CD4-positive, alpha-beta T cell treated with Interleukin-6 for 4 hours (primary cell): ENCODE measurements around the gene TMEM184A.
"Not testable (repeated sequence)": the region's sequence is repeated elsewhere in the genome, so short reads cannot be mapped to it uniquely, and the experiment has no call there.

Source experiments
- DNase-seq: peaks from one replicate; pipeline ENCODE4 v3.0.0-alpha.2; 2020; ENCODE audit warnings: mixed read lengths

The TMEM184A gene

GRCh38 chr7:1520539-1521234, 35.3 kb downstream of the TMEM184A start:
- no peak for DNase-seq

GRCh38 chr7:1519322-1519922, 36.6 kb downstream of the TMEM184A start:
- DNase-seq: not testable (repeated sequence)

- DNase-seq: no peak
Observed at GRCh38 chr7:1516586-1517251, 39.3 kb downstream of the TMEM184A start.

GRCh38 chr7:1515509-1515967, 40.5 kb downstream of the TMEM184A start:
- not testable (repeated sequence) for DNase-seq

GRCh38 chr7:1514995-1515401, 41.0 kb downstream of the TMEM184A start:
- no peak for DNase-seq

GRCh38 chr7:1514407-1514806, 41.6 kb downstream of the TMEM184A start:
- DNase-seq: no peak

GRCh38 chr7:1513657-1514095, 42.3 kb downstream of the TMEM184A start:
- DNase-seq: no peak

- peak; percentile 69 for DNase-seq
Observed at GRCh38 chr7:1512781-1513656, 43.0 kb downstream of the TMEM184A start.

GRCh38 chr7:1511444-1512422, 44.3 kb downstream of the TMEM184A start:
- no peak for DNase-seq

- no peak for DNase-seq
Observed at GRCh38 chr7:1510780-1511154, 45.2 kb downstream of the TMEM184A start.

- no peak for DNase-seq
Observed at GRCh38 chr7:1509226-1509625, 46.8 kb downstream of the TMEM184A start.

GRCh38 chr7:1508277-1508758, 47.7 kb downstream of the TMEM184A start:
- no peak for DNase-seq

GRCh38 chr7:1505731-1506550, 50.1 kb downstream of the TMEM184A start:
- peak; percentile 20 for DNase-seq

- DNase-seq: peak; percentile 91
Observed at GRCh38 chr7:1503816-1504775, 51.9 kb downstream of the TMEM184A start, which contains the start of gene INTS1. Gene INTS1 (minus strand): TSS chr7:1504389. CDS start chr7:1503960, 429 bp downstream.

- no peak for DNase-seq
Observed at GRCh38 chr7:1503390-1503789, 52.6 kb downstream of the TMEM184A start.

GRCh38 chr7:1502845-1503244, 53.2 kb downstream of the TMEM184A start:
- DNase-seq: no peak

GRCh38 chr7:1501487-1502270, 54.3 kb downstream of the TMEM184A start:
- no peak for DNase-seq

- DNase-seq: no peak
Observed at GRCh38 chr7:1500064-1500807, 55.8 kb downstream of the TMEM184A start.
